ENCODE measurements around the gene ARMC7. TPM values are rescaled to one million over a fixed set of nuclear protein-coding genes. Genes with fewer than 3 reads are reported as not detected.

The ARMC7 gene
- total RNA-seq, 4 donors from 2014 or later, result 0.29 to 9.2 (median 2.0) TPM

DNA sequence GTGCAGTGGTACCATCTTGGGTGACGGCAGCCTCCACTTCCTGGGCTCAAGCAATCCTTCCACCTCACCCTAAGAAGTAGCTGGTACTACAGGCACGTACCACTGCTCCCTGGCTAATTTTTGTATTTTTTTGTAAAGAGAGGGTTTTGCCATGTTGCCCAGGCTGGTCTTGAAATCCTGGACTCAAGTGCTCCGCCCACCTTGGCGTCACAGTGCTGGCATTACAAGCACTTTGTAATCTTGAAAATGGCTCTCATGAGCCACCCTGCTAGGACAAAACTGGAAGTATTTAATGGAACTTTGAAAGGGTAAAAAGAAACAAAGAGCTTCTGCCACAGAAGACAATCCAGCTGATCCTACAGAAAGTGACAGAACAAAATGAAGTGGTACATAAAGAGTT, 63.8 kb downstream of the ARMC7 start:
- H3K4me3 ChIP-seq, result no peak overlapping the region
- H3K4me1 ChIP-seq, result no peaks in the 10 kb centered on the region
- no peaks in the 10 kb centered on the region for H3K36me3 ChIP-seq
- DNase-seq, result no peak
- H3K27ac ChIP-seq, result no peak overlapping the region
- no peaks in the 10 kb centered on the region for H3K27me3 ChIP-seq
- intact Hi-C loops (cut with DNase I; ENCODE audit: low total_unique reads), result no loop called here
- TF ChIP-seq, protein P1, sequence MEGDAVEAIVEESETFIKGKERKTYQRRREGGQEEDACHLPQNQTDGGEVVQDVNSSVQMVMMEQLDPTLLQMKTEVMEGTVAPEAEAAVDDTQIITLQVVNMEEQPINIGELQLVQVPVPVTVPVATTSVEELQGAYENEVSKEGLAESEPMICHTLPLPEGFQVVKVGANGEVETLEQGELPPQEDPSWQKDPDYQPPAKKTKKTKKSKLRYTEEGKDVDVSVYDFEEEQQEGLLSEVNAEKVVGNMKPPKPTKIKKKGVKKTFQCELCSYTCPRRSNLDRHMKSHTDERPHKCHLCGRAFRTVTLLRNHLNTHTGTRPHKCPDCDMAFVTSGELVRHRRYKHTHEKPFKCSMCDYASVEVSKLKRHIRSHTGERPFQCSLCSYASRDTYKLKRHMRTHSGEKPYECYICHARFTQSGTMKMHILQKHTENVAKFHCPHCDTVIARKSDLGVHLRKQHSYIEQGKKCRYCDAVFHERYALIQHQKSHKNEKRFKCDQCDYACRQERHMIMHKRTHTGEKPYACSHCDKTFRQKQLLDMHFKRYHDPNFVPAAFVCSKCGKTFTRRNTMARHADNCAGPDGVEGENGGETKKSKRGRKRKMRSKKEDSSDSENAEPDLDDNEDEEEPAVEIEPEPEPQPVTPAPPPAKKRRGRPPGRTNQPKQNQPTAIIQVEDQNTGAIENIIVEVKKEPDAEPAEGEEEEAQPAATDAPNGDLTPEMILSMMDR (IDR thresholded peaks at IDR 0.05), result no peak
- no peaks in the 10 kb centered on the region for H3K9me3 ChIP-seq

- Histone ChIP-seq H3K4me1 (no peaks in the 10 kb centered on the region), H3K9me3 (no peaks in the 10 kb centered on the region), H3K27ac (no peak overlapping the region), H3K4me3 (no peak overlapping the region), H3K36me3 (no peaks in the 10 kb centered on the region), H3K27me3 (no peaks in the 10 kb centered on the region)
- TF ChIP-seq POLR2A (IDR thresholded peaks at IDR 0.05), result no peak
- TF ChIP-seq, protein P1 (IDR thresholded peaks at IDR 0.05), result no peak
- intact Hi-C loops (cut with DNase I; ENCODE audit: low total_unique reads), result no loop called here
- DNase-seq, result no peak
Observed at GRCh38 chr17:75174996-75175395, 65.2 kb downstream of the ARMC7 start.

GRCh38 chr17:75176625-75177024, 66.9 kb downstream of the ARMC7 start:
- TF ChIP-seq, protein P1 (IDR thresholded peaks at IDR 0.05), result no peak
- no peak for TF ChIP-seq POLR2A (IDR thresholded peaks at IDR 0.05)
- no peaks in the 10 kb centered on the region for H3K27me3 ChIP-seq
- no peaks in the 10 kb centered on the region for H3K9me3 ChIP-seq
- H3K27ac ChIP-seq, result no peak overlapping the region
- H3K36me3 ChIP-seq, result no peaks in the 10 kb centered on the region
- H3K4me1 ChIP-seq, result no peaks in the 10 kb centered on the region
- H3K4me3 ChIP-seq, result no peak overlapping the region
- intact Hi-C loops (cut with DNase I; ENCODE audit: low total_unique reads), result no loop called here
- DNase-seq, result no peak

GRCh38 chr17:75178453-75178852, 68.7 kb downstream of the ARMC7 start:
- Histone ChIP-seq H3K4me3 (no peak overlapping the region), H3K9me3 (no peaks in the 10 kb centered on the region), H3K36me3 (no peaks in the 10 kb centered on the region), H3K4me1 (no peaks in the 10 kb centered on the region), H3K27ac (no peak overlapping the region), H3K27me3 (no peaks in the 10 kb centered on the region)
- TF ChIP-seq, protein P1 (IDR thresholded peaks at IDR 0.05), result no peak
- TF ChIP-seq POLR2A (IDR thresholded peaks at IDR 0.05), result no peak
- DNase-seq, result no peak
- intact Hi-C loops (cut with DNase I; ENCODE audit: low total_unique reads), result no loop called here

Small RNA genes lying within 50 kb of the gene (small RNA-seq; reads per million reads assigned to genes)
- gene AC111186.1 (not detected), gene RF00019 (not detected)

Other genes starting within 250 kb of the ARMC7 start
- gene FDXR, start 237.0 kb upstream of the ARMC7 start, total RNA-seq, result 10 to 100 TPM in 1 of 4 donors, 1 to 10 TPM in 2, not detected in 1; 5.1 to 13.4 (median 7.2) TPM
- gene FADS6, start 216.3 kb upstream of the ARMC7 start, total RNA-seq, result not detected
- 1 to 10 TPM in 2 of 4 donors, not detected in 2; 1.5 to 6.1 TPM for gene USH1G, start 186.7 kb upstream of the ARMC7 start, total RNA-seq
- under 1 TPM in 1 of 4 donors, not detected in 3; 0.46 TPM for gene OTOP2, start 185.7 kb upstream of the ARMC7 start, total RNA-seq
- not detected for gene OTOP3, start 174.1 kb upstream of the ARMC7 start, total RNA-seq
- 10 to 100 TPM in 2 of 4 donors, 1 to 10 TPM in 2; 4.4 to 46.2 (median 22.6) TPM for gene HID1, start 137.2 kb upstream of the ARMC7 start, total RNA-seq
- 10 to 100 TPM in 1 of 4 donors, 1 to 10 TPM in 3; 4.7 to 25.4 (median 6.7) TPM for gene CDR2L, start 122.3 kb upstream of the ARMC7 start, total RNA-seq
- gene MRPL58, start 97.3 kb upstream of the ARMC7 start, total RNA-seq, result 10 to 100 TPM; 18.2 to 26.4 (median 20.8) TPM
- 100 to 1,000 TPM; 117 to 282 (median 168) TPM for gene ATP5PD, start 63.0 kb upstream of the ARMC7 start, total RNA-seq
- gene KCTD2, start 62.7 kb upstream of the ARMC7 start, total RNA-seq, result 10 to 100 TPM in 2 of 4 donors, 1 to 10 TPM in 2; 2.4 to 39.0 (median 15.0) TPM
- gene SLC16A5, start 22.0 kb upstream of the ARMC7 start, total RNA-seq, result 10 to 100 TPM in 2 of 4 donors, 1 to 10 TPM in 1, not detected in 1; 4.1 to 17.5 (median 12.1) TPM
- 10 to 100 TPM; 30.2 to 60.0 (median 44.9) TPM for gene NT5C, start 21.8 kb downstream of the ARMC7 start, total RNA-seq
- 10 to 100 TPM in 2 of 4 donors, 1 to 10 TPM in 2; 3.6 to 46.8 (median 11.6) TPM for gene JPT1, start 44.5 kb downstream of the ARMC7 start, total RNA-seq
- gene SUMO2, start 73.0 kb downstream of the ARMC7 start, total RNA-seq, result 100 to 1,000 TPM in 2 of 4 donors, 10 to 100 TPM in 2; 57.4 to 427 (median 102) TPM
- 100 to 1,000 TPM in 1 of 4 donors, 10 to 100 TPM in 3; 17.1 to 108 (median 39.1) TPM for gene NUP85, start 95.7 kb downstream of the ARMC7 start, total RNA-seq
- gene GGA3, start 151.6 kb downstream of the ARMC7 start, total RNA-seq, result 100 to 1,000 TPM in 1 of 4 donors, 10 to 100 TPM in 2, 1 to 10 TPM in 1; 9.4 to 104 (median 40.1) TPM
- gene MRPS7, start 151.9 kb downstream of the ARMC7 start, total RNA-seq, result 10 to 100 TPM; 13.1 to 42.1 (median 33.0) TPM
- gene MIF4GD, start 161.3 kb downstream of the ARMC7 start, total RNA-seq, result 10 to 100 TPM; 11.7 to 45.3 (median 25.8) TPM
- 10 to 100 TPM in 2 of 4 donors, 1 to 10 TPM in 2; 4.7 to 59.9 (median 10.1) TPM for gene SLC25A19, start 179.5 kb downstream of the ARMC7 start, total RNA-seq

Measured in uterus (tissue), 4 donors.